ENCODE measurements around the gene GCM1. TPM values are rescaled to one million over a fixed set of nuclear protein-coding genes. Genes with fewer than 3 reads are reported as not detected.

Gene GCM1
- total RNA-seq, 4 donors from 2014 or later: not detected

GRCh38 chr6:53139841-53140413, 8.7 kb downstream of the GCM1 start:
- intact Hi-C loops (cut with DNase I): no loop called here
- no peaks in the 10 kb centered on the region for H3K4me1 ChIP-seq
- 80 to 86% methylated on average over 4 of the region's 4 CpGs for WGBS, 2 donors

GRCh38 chr6:53136000-53136609, 12.5 kb downstream of the GCM1 start:
- Histone ChIP-seq H3K4me3 (replicated peaks in 1 of 3) (no peak overlapping the region), H3K27ac (no peak overlapping the region), H3K4me1 (no peaks in the 10 kb centered on the region), H3K27me3 (no peaks in the 10 kb centered on the region), H3K9me3 (no peaks in the 10 kb centered on the region), H3K36me3 (no peaks in the 10 kb centered on the region)
- WGBS, 2 donors: 80 to 89% methylated on average over 3 of the region's 3 CpGs
- DNase-seq: no peak
- TF ChIP-seq POLR2A (IDR thresholded peaks at IDR 0.05): no peak
- TF ChIP-seq CTCF (IDR thresholded peaks at IDR 0.05): no peak
- intact Hi-C loops (cut with DNase I): no loop called here

More at GRCh38 chr6:53139841-53140413, 8.7 kb downstream of the GCM1 start:
- Histone ChIP-seq H3K27me3 (no peaks in the 10 kb centered on the region), H3K4me3 (replicated peaks in 1 of 3) (no peak overlapping the region), H3K36me3 (no peaks in the 10 kb centered on the region), H3K27ac (no peak overlapping the region), H3K9me3 (no peaks in the 10 kb centered on the region)
- DNase-seq: no peak
- TF ChIP-seq CTCF (IDR thresholded peaks at IDR 0.05) (no peak), POLR2A (IDR thresholded peaks at IDR 0.05) (no peak)

GRCh38 chr6:53134601-53135235, 13.9 kb downstream of the GCM1 start:
- TF ChIP-seq CTCF (IDR thresholded peaks at IDR 0.05) (no peak), POLR2A (IDR thresholded peaks at IDR 0.05) (no peak)
- intact Hi-C loops (cut with DNase I): no loop called here
- DNase-seq: no peak
- Histone ChIP-seq H3K4me1 (no peaks in the 10 kb centered on the region), H3K4me3 (replicated peaks in 1 of 3) (no peak overlapping the region), H3K36me3 (no peaks in the 10 kb centered on the region), H3K27ac (no peak overlapping the region), H3K27me3 (no peaks in the 10 kb centered on the region), H3K9me3 (no peaks in the 10 kb centered on the region)
- WGBS, 2 donors: 67 to 71% methylated on average over 8 of the region's 8 CpGs

GRCh38 chr6:53133961-53134360, 14.7 kb downstream of the GCM1 start:
- Histone ChIP-seq H3K27ac (no peak overlapping the region), H3K9me3 (no peaks in the 10 kb centered on the region), H3K4me1 (no peaks in the 10 kb centered on the region), H3K4me3 (replicated peaks in 1 of 3) (no peak overlapping the region), H3K27me3 (no peaks in the 10 kb centered on the region), H3K36me3 (no peaks in the 10 kb centered on the region)
- TF ChIP-seq CTCF (IDR thresholded peaks at IDR 0.05) (no peak), POLR2A (IDR thresholded peaks at IDR 0.05) (no peak)
- 83 to 86% methylated on average over 13 to 16 of the region's 16 CpGs for WGBS, 2 donors
- intact Hi-C loops (cut with DNase I): no loop called here
- DNase-seq: no peak

Data from thyroid gland (tissue), 4 donors.